DLD1 (cell line): Measurements from ENCODE around the gene MUC6.

Source experiments
- in situ Hi-C: cut with HindIII; loops from 2 replicates; pipeline ENCODE4 v1.10.0; 2017; ENCODE audit warnings: low sequenced_read_pairs

The MUC6 gene

GRCh38 chr11:1036303-1036923 lies at the start of gene MUC6:
Gene MUC6, minus strand, starts transcription at chr11:1036718. Its CDS starts 63 bp downstream, at chr11:1036655.
- in situ Hi-C loops, result no loop called here

GRCh38 chr11:1085440-1086170 lies 49.1 kb upstream of the MUC6 start:
- in situ Hi-C loops, result no loop called here

GRCh38 chr11:1084561-1085439 lies 48.3 kb upstream of the MUC6 start:
- in situ Hi-C loops, result no loop called here

GRCh38 chr11:1083621-1084551 lies 47.4 kb upstream of the MUC6 start:
- in situ Hi-C loops, result no loop called here

- in situ Hi-C loops, result no loop called here
These were observed 46.5 kb upstream of the MUC6 start for GRCh38 chr11:1082728-1083620.

GRCh38 chr11:1082346-1082727 lies 45.8 kb upstream of the MUC6 start:
- in situ Hi-C loops, result no loop called here

- in situ Hi-C loops, result no loop called here
These were observed 45.2 kb upstream of the MUC6 start for GRCh38 chr11:1081601-1082311.

GRCh38 chr11:1078191-1078601 lies 41.7 kb upstream of the MUC6 start:
- in situ Hi-C loops, result no loop called here

GRCh38 chr11:1077417-1078119 lies 41.0 kb upstream of the MUC6 start:
- in situ Hi-C loops, result no loop called here

- in situ Hi-C loops, result no loop called here
These were observed 40.5 kb upstream of the MUC6 start for GRCh38 chr11:1077033-1077416.

GRCh38 chr11:1076061-1076665 lies 39.6 kb upstream of the MUC6 start:
- in situ Hi-C loops, result no loop called here

- in situ Hi-C loops, result no loop called here
These were observed 38.9 kb upstream of the MUC6 start for GRCh38 chr11:1075341-1075911.

- in situ Hi-C loops, result no loop called here
These were observed 38.0 kb upstream of the MUC6 start, which contains the start of gene MUC2 for GRCh38 chr11:1074244-1075221. Gene MUC2, plus strand, starts transcription at chr11:1074874.

GRCh38 chr11:1073851-1074243 lies 37.3 kb upstream of the MUC6 start:
- in situ Hi-C loops, result no loop called here

GRCh38 chr11:1073261-1073724 lies 36.8 kb upstream of the MUC6 start:
- in situ Hi-C loops, result no loop called here

GRCh38 chr11:1072821-1073231 lies 36.3 kb upstream of the MUC6 start:
- in situ Hi-C loops, result no loop called here
